GM20000 (cell line): ENCODE results near the gene ZNF503.

Experiments
- DNase-seq: peaks from one replicate; pipeline ENCODE4 v3.0.0; 2012; ENCODE audit warnings: low spot score
- TF ChIP-seq, protein P1 (sequence below): IDR thresholded peaks from 2 replicates; pipeline ENCODE4 v1.5.1; 2012; ENCODE audit warnings: mild to moderate bottlenecking, control low read depth; ENCODE audit errors: extremely low read depth, missing control alignments

The ZNF503 gene

DNA sequence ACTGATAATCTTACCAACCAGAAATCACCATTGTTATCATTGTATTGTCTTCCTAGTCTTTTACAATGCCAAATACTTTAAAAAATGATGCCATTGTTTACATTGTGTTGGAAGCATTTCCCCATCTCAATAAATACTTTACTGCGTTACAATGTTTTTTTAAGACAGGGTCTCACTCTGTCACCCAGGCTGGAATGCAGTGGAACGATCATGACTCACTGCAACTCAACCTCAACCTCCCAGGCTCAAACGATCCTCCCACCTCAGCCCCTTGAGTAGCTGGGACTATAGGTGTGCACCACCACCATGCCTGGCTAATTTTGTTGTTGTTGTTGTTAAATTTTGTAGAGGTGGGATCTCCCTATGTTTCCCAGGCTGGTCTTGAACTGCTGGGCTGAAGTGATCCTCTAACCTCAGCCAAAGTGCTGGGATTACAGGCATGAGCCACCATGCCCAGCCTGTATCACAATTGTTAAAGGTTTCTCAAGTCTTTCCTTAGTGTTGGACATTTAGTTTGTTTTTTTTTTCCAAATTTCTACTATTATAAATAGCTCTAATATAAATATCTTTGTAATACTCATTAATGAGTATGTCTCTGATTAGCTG is 43.3 kb upstream of the ZNF503 start:
- no peak for DNase-seq

DNA sequence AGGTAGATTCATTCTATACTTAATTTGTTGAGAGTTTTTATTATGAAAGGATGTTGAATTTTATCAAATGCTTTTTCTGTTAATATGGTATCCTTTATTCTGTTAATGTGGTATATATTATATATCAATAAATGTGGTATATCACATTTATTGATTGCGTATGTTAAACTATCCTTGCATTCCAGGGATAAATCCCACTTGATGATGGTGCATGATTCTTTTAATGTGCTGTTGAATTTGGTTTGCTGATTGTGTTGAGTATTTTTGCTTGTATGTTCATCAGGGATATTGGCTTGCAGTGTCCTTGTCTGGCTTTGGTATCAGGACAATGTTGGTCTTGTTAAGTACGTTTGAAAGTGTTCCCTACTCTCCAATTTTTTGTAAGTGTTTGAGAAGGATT is 41.8 kb upstream of the ZNF503 start:
- DNase-seq: no peak
- TF ChIP-seq, protein P1, sequence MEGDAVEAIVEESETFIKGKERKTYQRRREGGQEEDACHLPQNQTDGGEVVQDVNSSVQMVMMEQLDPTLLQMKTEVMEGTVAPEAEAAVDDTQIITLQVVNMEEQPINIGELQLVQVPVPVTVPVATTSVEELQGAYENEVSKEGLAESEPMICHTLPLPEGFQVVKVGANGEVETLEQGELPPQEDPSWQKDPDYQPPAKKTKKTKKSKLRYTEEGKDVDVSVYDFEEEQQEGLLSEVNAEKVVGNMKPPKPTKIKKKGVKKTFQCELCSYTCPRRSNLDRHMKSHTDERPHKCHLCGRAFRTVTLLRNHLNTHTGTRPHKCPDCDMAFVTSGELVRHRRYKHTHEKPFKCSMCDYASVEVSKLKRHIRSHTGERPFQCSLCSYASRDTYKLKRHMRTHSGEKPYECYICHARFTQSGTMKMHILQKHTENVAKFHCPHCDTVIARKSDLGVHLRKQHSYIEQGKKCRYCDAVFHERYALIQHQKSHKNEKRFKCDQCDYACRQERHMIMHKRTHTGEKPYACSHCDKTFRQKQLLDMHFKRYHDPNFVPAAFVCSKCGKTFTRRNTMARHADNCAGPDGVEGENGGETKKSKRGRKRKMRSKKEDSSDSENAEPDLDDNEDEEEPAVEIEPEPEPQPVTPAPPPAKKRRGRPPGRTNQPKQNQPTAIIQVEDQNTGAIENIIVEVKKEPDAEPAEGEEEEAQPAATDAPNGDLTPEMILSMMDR: no peak

More for the DNA sequence above, 43.3 kb upstream of the ZNF503 start:
- TF ChIP-seq, protein P1: no peak

DNA sequence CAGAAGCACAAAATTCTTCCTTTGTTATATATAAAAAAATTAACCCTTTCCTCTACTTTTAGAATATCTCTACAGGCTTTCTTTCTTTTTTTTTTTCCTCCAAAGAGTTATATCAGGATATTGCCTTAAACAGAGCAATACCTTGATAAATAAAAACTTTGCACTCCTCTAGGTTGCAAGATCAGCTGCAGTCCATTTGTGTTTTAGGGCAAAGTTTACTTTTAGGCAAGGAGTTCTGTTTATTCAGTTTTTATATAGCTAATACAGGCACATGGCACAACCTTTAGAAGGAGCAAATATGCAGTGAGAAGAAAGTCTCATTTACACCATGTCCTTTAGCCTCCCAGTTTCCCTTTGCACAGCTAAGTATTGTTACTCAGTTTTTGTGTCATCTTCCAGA is 40.1 kb upstream of the ZNF503 start:
- DNase-seq: no peak
- TF ChIP-seq, protein P1: no peak

DNA sequence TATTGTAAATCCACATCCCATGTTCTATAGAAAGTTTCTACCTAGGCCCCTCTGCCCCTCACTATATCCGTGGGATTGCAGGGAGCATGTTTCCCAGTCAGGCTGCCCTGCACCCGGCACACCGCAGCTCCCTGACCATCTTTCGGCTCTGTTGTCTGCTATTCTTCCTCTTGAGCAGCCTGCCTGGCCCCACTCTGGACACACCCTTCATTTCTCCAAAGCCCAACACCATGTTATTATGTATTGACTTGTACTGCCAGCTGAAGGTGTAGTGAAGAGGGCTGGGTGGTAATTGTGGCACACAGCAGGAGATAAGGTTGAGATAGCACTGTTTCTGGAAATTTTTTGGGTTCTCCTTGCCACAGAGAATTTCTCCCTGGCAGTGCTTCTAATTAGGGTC is 39.6 kb upstream of the ZNF503 start:
- no peak for DNase-seq
- TF ChIP-seq, protein P1: no peak

DNA sequence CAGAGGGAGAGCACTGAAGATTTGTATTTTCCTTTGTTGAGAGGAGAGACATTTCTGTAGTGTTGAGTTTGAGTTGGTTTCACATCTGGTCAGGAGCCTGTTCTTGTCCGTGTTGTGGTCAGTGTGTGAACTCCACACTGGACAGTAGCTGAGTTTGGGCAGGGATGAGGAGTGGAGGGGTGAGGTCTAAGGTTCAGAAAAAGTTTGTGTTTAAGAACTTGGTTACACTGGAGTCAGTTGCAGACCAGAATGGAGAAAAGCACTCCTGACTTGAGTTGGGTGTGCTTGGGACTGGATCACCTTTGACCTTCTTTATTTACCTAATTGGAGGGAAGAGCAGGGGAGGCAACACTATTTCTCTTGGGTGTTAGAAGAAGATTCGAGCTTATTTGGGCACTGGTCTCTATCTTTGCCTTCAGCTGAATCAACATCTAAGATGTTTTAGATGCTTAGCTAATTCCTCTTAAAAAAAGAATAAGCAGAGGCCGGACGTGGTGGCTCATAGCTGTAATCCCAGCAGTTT is 38.8 kb upstream of the ZNF503 start:
- TF ChIP-seq, protein P1: no peak
- no peak for DNase-seq

DNA sequence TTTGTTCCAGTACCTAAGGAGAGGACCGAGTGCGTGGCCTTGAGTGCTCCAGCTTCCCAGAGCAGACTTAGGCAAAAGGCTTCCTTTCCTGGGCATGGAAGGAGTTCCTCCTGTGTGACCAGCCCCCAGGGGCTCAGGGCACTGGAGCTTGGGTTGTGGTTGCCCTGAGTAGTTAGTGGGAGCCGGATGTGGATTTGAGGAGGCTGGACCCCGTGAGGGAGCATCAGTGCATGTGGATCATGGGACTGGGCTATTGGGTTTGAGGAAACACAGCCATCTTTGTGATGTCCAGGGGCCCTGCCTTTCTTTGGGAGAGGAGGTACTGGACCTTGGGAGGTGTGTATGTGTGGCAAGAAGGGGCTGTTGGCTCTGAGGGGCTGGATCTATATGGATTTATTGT is 38.2 kb upstream of the ZNF503 start:
- TF ChIP-seq, protein P1: no peak
- no peak for DNase-seq

DNA sequence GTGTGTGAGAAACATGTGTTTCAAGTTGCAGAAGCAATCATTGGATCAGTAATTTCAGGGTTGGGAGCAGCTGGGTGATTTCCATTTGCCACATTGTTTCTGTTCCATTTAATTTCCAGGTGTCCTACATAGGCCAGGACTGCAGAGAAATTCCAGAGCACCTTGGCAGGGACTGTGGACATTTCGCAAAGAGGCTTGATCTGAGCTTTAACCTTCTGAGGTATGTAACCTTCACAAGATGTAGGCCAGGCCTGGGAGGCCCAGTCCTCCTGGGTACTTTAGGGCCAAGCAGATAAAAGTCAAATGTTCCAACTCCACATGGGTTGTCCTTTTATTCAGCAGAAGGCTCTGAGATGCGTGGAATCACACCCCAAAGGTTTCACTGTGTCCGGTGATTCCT is 36.7 kb upstream of the ZNF503 start:
- TF ChIP-seq, protein P1: no peak
- no peak for DNase-seq
